ENCODE data around the gene OR52I2. TPM values are rescaled to one million over a fixed set of nuclear protein-coding genes. Genes with fewer than 3 reads are reported as not detected.

Gene OR52I2
- total RNA-seq, 1 experiment from 2014 or later = not detected

- BruUV-seq (replicated peaks) = TSS peak; percentile 59
- Mint-ChIP-seq H3K27ac (ENCODE audit: unreplicated experiment) (peak within 1 kb of the TSS; percentile 88), H3K36me3 (ENCODE audit: insufficient read depth, unreplicated experiment) (peaks cover 13% of the 10 kb centered on the region), H3K27me3 (ENCODE audit: insufficient read depth, unreplicated experiment) (no peaks in the 10 kb centered on the region), H3K4me3 (ENCODE audit: unreplicated experiment) (peak within 1 kb of the TSS; percentile 87), H3K4me1 (ENCODE audit: low read depth, unreplicated experiment) (peaks cover 10% of the 10 kb centered on the region), H3K9me3 (ENCODE audit: unreplicated experiment) (peaks cover 7% of the 10 kb centered on the region)
- DNase-seq = peak; percentile 97 to 98
- no peak for TF ChIP-seq CTCF (IDR thresholded peaks at IDR 0.05; ENCODE audit: insufficient read depth in 1 of 2, low read depth in 1 of 2, low read length in 1 of 2, severe bottlenecking in 1 of 2, unreplicated experiment in 1 of 2)
- Histone ChIP-seq H3K9me3 (no peaks in the 10 kb centered on the region), H3K4me3 (ENCODE audit: low read depth, low read length) (peak within 1 kb of the TSS; percentile 50), H3K4me1 (0 out of 2 replicates have a peak, but pooled peaks cover 13% of the 10 kb centered on the region), H3K27me3 (replicated peaks; ENCODE audit: control insufficient read depth, insufficient read depth, low read length) (no peaks in the 10 kb centered on the region), H3K36me3 (ENCODE audit: control insufficient read depth, insufficient read depth, low read length) (no peaks in the 10 kb centered on the region; the same call in 1 of the 2 replicates)
- ChIA-PET POLR2A (no interaction called here), CTCF (interaction anchor here (0.6 to 1.9 kb wide), 10 partner anchors 16 to 1962 kb away, joined by 3 to 12 read pairs (median 4); partner anchors contain the start of gene OR51D1)
- intact Hi-C loops (cut with micrococcal nuclease; ENCODE audit: unreplicated experiment) = loop anchor here (5.0 kb wide), 2 partner anchors 61 to 1624 kb away; partner anchors contain the start of genes FHIP1B and OR52M1
Observed at GRCh38 chr11:4607781-4608666, 26.5 kb downstream of the OR52I2 start, which contains the start of gene TRIM68. Gene TRIM68, minus strand, starts transcription at chr11:4608231. Its CDS starts 2,727 bp downstream, at chr11:4605504.

GRCh38 chr11:4610258-4610935 lies 28.9 kb downstream of the OR52I2 start:
- Histone ChIP-seq H3K36me3 (ENCODE audit: control insufficient read depth, insufficient read depth, low read length) (no peaks in the 10 kb centered on the region), H3K27me3 (replicated peaks; ENCODE audit: control insufficient read depth, insufficient read depth, low read length) (no peaks in the 10 kb centered on the region), H3K4me1 (0 out of 2 replicates have a peak, but pooled peaks cover 13% of the 10 kb centered on the region), H3K9me3 (no peaks in the 10 kb centered on the region), H3K4me3 (ENCODE audit: low read depth, low read length) (no peak overlapping the region)
- peaks cover 13% of the 10 kb centered on the region for H3K36me3 Mint-ChIP-seq (ENCODE audit: insufficient read depth, unreplicated experiment)
- TF ChIP-seq CTCF (IDR thresholded peaks at IDR 0.05; ENCODE audit: insufficient read depth in 1 of 2, low read depth in 1 of 2, low read length in 1 of 2, severe bottlenecking in 1 of 2, unreplicated experiment in 1 of 2) = no peak
- no peak overlapping the region for H3K27ac Mint-ChIP-seq (ENCODE audit: unreplicated experiment)
- peaks cover 7% of the 10 kb centered on the region for H3K9me3 Mint-ChIP-seq (ENCODE audit: unreplicated experiment)
- intact Hi-C loops (cut with micrococcal nuclease; ENCODE audit: unreplicated experiment) = no loop called here
- H3K27me3 Mint-ChIP-seq (ENCODE audit: insufficient read depth, unreplicated experiment) = no peaks in the 10 kb centered on the region
- no TSS peak for BruUV-seq (replicated peaks)
- CTCF ChIA-PET = no interaction called here
- no peak for DNase-seq
- H3K4me3 Mint-ChIP-seq (ENCODE audit: unreplicated experiment) = no peak overlapping the region
- POLR2A ChIA-PET = no interaction called here
- peaks cover 10% of the 10 kb centered on the region for H3K4me1 Mint-ChIP-seq (ENCODE audit: low read depth, unreplicated experiment)

GRCh38 chr11:4611986-4612385 lies 30.4 kb downstream of the OR52I2 start:
- peaks cover 13% of the 10 kb centered on the region for H3K36me3 Mint-ChIP-seq (ENCODE audit: insufficient read depth, unreplicated experiment)
- CTCF ChIA-PET = no interaction called here
- no peak for DNase-seq
- no peak overlapping the region for H3K27ac Mint-ChIP-seq (ENCODE audit: unreplicated experiment)
- no peaks in the 10 kb centered on the region for H3K27me3 Mint-ChIP-seq (ENCODE audit: insufficient read depth, unreplicated experiment)
- POLR2A ChIA-PET = no interaction called here
- Histone ChIP-seq H3K36me3 (ENCODE audit: control insufficient read depth, insufficient read depth, low read length) (no peaks in the 10 kb centered on the region), H3K9me3 (no peaks in the 10 kb centered on the region), H3K4me3 (ENCODE audit: low read depth, low read length) (no peak overlapping the region), H3K27me3 (replicated peaks; ENCODE audit: control insufficient read depth, insufficient read depth, low read length) (no peaks in the 10 kb centered on the region), H3K4me1 (0 out of 2 replicates have a peak, but pooled peaks cover 7% of the 10 kb centered on the region)
- peaks cover 7% of the 10 kb centered on the region for H3K9me3 Mint-ChIP-seq (ENCODE audit: unreplicated experiment)
- H3K4me3 Mint-ChIP-seq (ENCODE audit: unreplicated experiment) = no peak overlapping the region
- intact Hi-C loops (cut with micrococcal nuclease; ENCODE audit: unreplicated experiment) = no loop called here
- H3K4me1 Mint-ChIP-seq (ENCODE audit: low read depth, unreplicated experiment) = peaks cover 6% of the 10 kb centered on the region
- no TSS peak for BruUV-seq (replicated peaks)
- TF ChIP-seq CTCF (IDR thresholded peaks at IDR 0.05; ENCODE audit: insufficient read depth in 1 of 2, low read depth in 1 of 2, low read length in 1 of 2, severe bottlenecking in 1 of 2, unreplicated experiment in 1 of 2) = no peak

Data from Caco-2 (cell line).